Colonic mucosa (tissue), 4 donors: Measurements from ENCODE around the gene R3HDM2. TPM values are rescaled to one million over a fixed set of nuclear protein-coding genes. Genes with fewer than 3 reads are reported as not detected.

ENCODE experiments used
- DNase-seq: peaks from one replicate; pipeline ENCODE4 v3.0.0-alpha.2; 2020
- H3K27ac ChIP-seq: fragments of 200-600 bp; one replicate; pipeline ENCODE4 v1.8.0; 2021
- H3K27me3 ChIP-seq: fragments of 200-600 bp; one replicate; pipeline ENCODE4 v1.8.0; 2021
- H3K36me3 ChIP-seq: fragments of 200-600 bp; one replicate; pipeline ENCODE4 v1.8.0; 2021
- H3K4me1 ChIP-seq: fragments of 200-600 bp; one replicate; pipeline ENCODE4 v1.8.0; 2021; ENCODE audit warnings: mild to moderate bottlenecking
- H3K4me3 ChIP-seq: fragments of 200-600 bp; one replicate; pipeline ENCODE4 v1.8.0; 2021
- H3K9ac ChIP-seq, 2 donors: one replicate each; pipeline ENCODE4 v1.7.0; 2013; ENCODE audit warnings: control low read depth in 2 of 2, low read depth in 2 of 2, low read length in 2 of 2
- H3K9me3 ChIP-seq: fragments of 200-600 bp; one replicate; pipeline ENCODE4 v1.8.0; 2021
- intact Hi-C: fragments of 100-400 bp; cut with DNase I; formaldehyde crosslinking; loops from one replicate; pipeline ENCODE4 v1.14.1; 2022
- total RNA-seq, 2 donors: library from RNA; stranded (reverse); fragmentation: NEBNext Ultra II Directional in 1 of 2; extraction: Animal tissue kit (Norgen Biotek cat#: 25700) in 1 of 2; gene quantifications; one replicate each; pipeline ENCODE4 v1.2.1, GENCODE V29; 2021
- TF ChIP-seq, protein P1 (sequence below): fragments of 200-600 bp; IDR thresholded peaks from one replicate; pipeline ENCODE4 v1.8.0; 2022; ENCODE audit warnings: antibody characterized with exemption, mild to moderate bottlenecking
- donor health status: healthy.
- donor health status: DM: no; HTN: no; CAD: no.
- donor health status: DM: no; HTN: no; CAD: no.

R3HDM2 gene
- total RNA-seq, 2 donors from 2014 or later, result 41.0 to 60.4 TPM

DNA sequence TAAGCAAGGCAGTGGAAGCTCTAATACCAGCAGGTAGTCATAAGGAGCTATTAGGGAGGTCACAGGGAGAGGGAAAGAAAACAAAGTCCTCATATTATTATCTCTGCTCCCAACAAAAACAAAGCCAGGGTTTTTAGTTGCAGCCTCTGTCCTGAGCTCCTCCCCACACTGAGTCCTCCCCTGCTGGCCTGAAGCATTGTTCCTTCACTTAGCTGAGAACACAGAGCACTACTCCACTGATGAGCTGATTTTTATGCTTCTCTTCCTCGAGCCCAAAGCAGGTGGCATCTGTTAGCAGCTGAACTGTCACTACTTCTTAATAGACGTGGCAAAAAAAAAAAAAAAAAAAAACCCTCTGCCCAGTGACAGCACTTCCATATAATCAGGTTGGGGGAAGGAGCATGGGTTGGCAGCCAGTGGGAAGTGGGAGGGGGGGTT, 169.4 kb downstream of the R3HDM2 start:
- Histone ChIP-seq H3K4me1 (no peaks in the 10 kb centered on the region), H3K9ac (no peak overlapping the region), H3K27ac (no peak overlapping the region), H3K27me3 (no peaks in the 10 kb centered on the region), H3K9me3 (no peaks in the 10 kb centered on the region), H3K36me3 (no peaks in the 10 kb centered on the region), H3K4me3 (no peak overlapping the region)
- no peak for DNase-seq
- TF ChIP-seq, protein P1, sequence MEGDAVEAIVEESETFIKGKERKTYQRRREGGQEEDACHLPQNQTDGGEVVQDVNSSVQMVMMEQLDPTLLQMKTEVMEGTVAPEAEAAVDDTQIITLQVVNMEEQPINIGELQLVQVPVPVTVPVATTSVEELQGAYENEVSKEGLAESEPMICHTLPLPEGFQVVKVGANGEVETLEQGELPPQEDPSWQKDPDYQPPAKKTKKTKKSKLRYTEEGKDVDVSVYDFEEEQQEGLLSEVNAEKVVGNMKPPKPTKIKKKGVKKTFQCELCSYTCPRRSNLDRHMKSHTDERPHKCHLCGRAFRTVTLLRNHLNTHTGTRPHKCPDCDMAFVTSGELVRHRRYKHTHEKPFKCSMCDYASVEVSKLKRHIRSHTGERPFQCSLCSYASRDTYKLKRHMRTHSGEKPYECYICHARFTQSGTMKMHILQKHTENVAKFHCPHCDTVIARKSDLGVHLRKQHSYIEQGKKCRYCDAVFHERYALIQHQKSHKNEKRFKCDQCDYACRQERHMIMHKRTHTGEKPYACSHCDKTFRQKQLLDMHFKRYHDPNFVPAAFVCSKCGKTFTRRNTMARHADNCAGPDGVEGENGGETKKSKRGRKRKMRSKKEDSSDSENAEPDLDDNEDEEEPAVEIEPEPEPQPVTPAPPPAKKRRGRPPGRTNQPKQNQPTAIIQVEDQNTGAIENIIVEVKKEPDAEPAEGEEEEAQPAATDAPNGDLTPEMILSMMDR, result no peak
- intact Hi-C loops, result loop anchor here (5.0 kb wide), 1 partner anchor 191 kb away; no protein-coding TSS in a partner anchor

DNA sequence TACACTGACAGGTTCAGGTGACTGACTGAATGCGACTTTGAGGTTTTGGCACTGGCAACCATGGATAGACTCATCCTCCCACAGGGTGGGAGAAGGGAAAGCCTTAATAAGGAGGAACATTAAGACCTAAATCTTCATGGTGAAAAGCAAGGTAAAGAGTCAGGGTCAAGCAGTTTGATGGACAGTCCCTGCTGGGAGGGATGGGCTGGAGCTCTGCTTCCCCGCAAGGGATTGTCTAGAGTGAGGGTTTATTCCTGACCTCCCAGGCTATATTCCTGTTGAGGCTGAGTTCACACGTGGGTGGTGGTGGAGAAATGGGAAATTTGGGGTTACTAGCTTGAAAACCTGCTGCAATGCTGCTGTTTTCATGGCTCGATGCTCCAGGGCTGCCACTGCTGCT, 170.5 kb downstream of the R3HDM2 start:
- no peak for DNase-seq
- Histone ChIP-seq H3K4me3 (no peak overlapping the region), H3K27me3 (no peaks in the 10 kb centered on the region), H3K9ac (no peak overlapping the region), H3K27ac (no peak overlapping the region), H3K36me3 (no peaks in the 10 kb centered on the region), H3K4me1 (no peaks in the 10 kb centered on the region), H3K9me3 (no peaks in the 10 kb centered on the region)
- intact Hi-C loops, result loop anchor here (5.0 kb wide), 1 partner anchor 192 kb away; no protein-coding TSS in a partner anchor
- TF ChIP-seq, protein P1, result no peak

DNA sequence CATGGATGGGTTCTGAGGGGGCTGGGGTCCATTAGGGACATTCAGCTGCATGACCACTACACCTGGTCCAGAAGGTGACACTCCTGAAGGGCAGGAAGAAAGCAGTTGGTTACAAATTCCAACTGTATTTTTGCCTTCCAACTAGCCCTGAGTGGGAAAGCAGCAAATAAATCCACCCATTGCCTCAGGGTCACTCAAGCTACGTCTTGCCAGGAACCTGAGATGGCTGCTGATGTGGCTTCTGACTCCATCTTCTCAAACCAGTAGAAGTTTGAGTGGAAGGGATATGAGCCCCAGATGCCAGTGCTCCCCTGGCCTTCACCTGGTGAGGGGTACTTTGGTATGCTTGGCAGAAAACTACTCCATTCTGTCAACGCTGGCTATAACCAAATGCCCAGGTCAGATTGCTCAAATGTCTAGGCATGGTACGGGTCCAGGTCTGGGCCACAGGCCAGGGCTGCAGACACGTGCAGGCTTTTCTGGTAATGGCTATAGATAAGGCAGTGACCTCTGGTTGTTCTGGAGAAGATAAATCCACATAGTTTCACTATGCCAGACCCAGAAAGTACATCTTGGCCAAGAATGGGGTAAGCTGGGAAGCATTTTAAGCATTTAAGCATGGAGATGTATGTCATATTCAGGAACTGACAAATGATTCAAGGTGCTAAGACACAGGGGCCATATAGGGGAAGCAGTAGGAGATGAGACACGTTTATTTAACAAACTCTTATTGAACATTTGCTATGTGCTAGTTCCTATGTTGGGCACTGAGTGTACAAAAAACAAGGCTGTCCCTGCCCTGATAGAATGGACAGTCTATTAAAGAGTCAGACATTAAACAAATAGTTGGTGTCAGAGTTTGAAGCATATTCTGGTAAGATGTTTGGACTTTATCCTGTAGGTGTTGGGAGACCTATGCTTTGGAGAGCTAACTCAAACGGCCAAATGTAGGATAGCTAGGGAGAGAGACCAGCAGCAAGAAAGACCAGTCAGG, 171.6 kb downstream of the R3HDM2 start:
- no peak for DNase-seq
- TF ChIP-seq, protein P1, result no peak
- Histone ChIP-seq H3K4me3 (no peak overlapping the region), H3K9ac (no peak overlapping the region), H3K27me3 (no peaks in the 10 kb centered on the region), H3K4me1 (no peaks in the 10 kb centered on the region), H3K27ac (no peak overlapping the region), H3K36me3 (no peaks in the 10 kb centered on the region), H3K9me3 (no peaks in the 10 kb centered on the region)
- intact Hi-C loops, result no loop called here

DNA sequence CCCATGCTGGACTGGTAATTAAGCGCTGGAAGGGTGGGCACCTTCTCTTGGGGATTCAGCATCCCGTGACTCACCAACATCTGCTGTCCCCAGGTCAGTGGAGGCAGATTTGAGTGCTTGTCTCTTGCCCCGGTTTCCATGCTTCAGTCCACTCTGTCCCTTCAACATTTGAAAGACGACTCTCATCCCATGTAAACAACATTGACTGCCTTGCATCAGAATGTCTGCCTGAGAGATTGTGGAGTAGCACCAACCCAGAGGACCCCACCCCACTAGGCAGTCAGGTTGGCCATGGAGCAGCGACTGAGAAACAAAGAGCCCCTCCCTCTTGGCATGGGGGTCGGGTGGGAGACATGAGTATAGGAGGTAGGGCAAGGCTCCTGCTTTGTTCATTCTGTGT, 174.9 kb downstream of the R3HDM2 start:
- H3K9ac ChIP-seq, result no peak overlapping the region
- H3K4me3 ChIP-seq, result no peak overlapping the region
- intact Hi-C loops, result no loop called here
- no peak overlapping the region for H3K27ac ChIP-seq
- TF ChIP-seq, protein P1, result no peak
- no peaks in the 10 kb centered on the region for H3K27me3 ChIP-seq
- no peak for DNase-seq
- no peaks in the 10 kb centered on the region for H3K36me3 ChIP-seq
- H3K4me1 ChIP-seq, result no peaks in the 10 kb centered on the region
- H3K9me3 ChIP-seq, result no peaks in the 10 kb centered on the region

DNA sequence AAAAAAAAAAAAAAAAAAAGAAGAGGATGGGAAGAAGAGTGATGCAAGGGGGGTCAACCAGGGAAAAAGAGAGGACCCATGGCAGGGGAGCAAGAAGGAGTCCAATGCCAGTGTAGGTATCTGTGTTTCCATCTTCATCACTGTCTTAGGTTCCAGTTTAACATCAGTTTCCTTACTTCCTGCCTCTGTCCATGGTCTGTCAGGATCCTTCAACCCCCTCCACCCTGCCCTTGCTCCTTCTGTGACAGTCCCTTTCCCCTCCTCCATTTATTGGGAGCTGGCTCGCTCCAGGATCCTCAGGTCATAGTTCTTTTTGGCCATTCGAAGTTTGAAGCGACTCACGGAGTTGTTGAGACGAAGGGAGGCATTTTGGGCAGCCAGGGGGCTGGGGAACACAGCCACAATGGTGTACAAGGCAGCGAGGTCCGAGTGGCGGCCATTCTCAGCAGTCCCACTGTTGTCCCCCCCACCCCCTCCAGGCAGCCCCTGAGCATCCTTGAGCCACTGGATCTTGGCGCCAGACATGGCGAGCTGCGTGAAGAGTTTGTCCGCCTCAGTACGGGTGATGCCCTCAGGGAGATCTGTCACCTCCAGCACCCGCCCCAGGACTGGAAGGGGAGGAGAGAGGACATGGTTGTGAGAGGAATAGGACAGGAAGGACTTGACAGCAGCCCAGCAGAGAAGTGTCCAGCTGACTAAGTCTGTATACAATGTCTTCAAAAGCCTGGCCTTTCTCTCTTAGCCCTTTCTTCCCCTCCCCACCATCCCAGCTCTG, 176.2 kb downstream of the R3HDM2 start:
- Histone ChIP-seq H3K9ac (no peak overlapping the region), H3K36me3 (no peaks in the 10 kb centered on the region), H3K9me3 (no peaks in the 10 kb centered on the region), H3K27ac (no peak overlapping the region), H3K27me3 (no peaks in the 10 kb centered on the region), H3K4me3 (no peak overlapping the region), H3K4me1 (no peaks in the 10 kb centered on the region)
- DNase-seq, result no peak
- TF ChIP-seq, protein P1, result no peak
- intact Hi-C loops, result no loop called here
